Gastrocnemius medialis (tissue), 4 donors: Measurements from ENCODE around the gene CDK5R1. TPM values are rescaled to one million over a fixed set of nuclear protein-coding genes. Genes with fewer than 3 reads are reported as not detected.

ENCODE experiments used
- ATAC-seq, 2 donors: fragments of 150-250 bp; one replicate each; pipeline ENCODE4 v1.9.1; 2016
- DNase-seq, 2 donors: peaks; one replicate each; pipeline ENCODE4 v3.0.0-alpha.2; 2019
- H3K27ac ChIP-seq, 4 donors: fragments of 200-600 bp; sonication (generic); 1 replicate in 1 of 4; 2 replicates in 3 of 4; pipeline ENCODE4 v1.5.1; 2016 to 2018; ENCODE audit warnings: mild to moderate bottlenecking in 2 of 4, moderate library complexity in 1 of 4
- H3K27me3 ChIP-seq, 3 donors: fragments of 200-600 bp; sonication (generic) in 2 of 3; 1 replicate in 1 of 3; 2 replicates in 2 of 3; pipeline versions ENCODE4 v1.5.1 to v1.6.0; 2016 to 2019; ENCODE audit warnings: mild to moderate bottlenecking in 1 of 3, moderate library complexity in 1 of 3
- H3K36me3 ChIP-seq, 2 donors: fragments of 200-600 bp; sonication (generic) in 1 of 2; one replicate each; pipeline ENCODE4 v1.5.1; 2017 to 2018
- H3K4me1 ChIP-seq, 2 donors: fragments of 200-600 bp; sonication (generic) in 1 of 2; one replicate each; pipeline ENCODE4 v1.5.1; 2016 to 2017; ENCODE audit warnings: mild to moderate bottlenecking in 2 of 2
- H3K4me3 ChIP-seq, 4 donors: fragments of 200-600 bp; sonication (generic) in 3 of 4; 1 replicate in 1 of 4; 2 replicates in 3 of 4; pipeline ENCODE4 v1.5.1; 2016 to 2019; ENCODE audit warnings: mild to moderate bottlenecking in 2 of 4
- H3K9me3 ChIP-seq, 3 donors: fragments of 200-600 bp; sonication (generic) in 2 of 3; 1 replicate in 1 of 3; 2 replicates in 2 of 3; pipeline ENCODE4 v1.5.1; 2016 to 2019
- CTCF ChIP-seq, 5 experiments: fragments of 450-650 bp in 3 of 5; fragments of 200-600 bp in 2 of 5; sonication (generic) in 2 of 5; IDR thresholded peaks in 4 of 5; conservative IDR thresholded peaks in 1 of 5; 1 replicate in 4 of 5; 2 replicates in 1 of 5; pipeline ENCODE4 v1.5.1; 2016 to 2019; ENCODE audit warnings: antibody characterized with exemption in 5 of 5, mild to moderate bottlenecking in 3 of 5, moderate library complexity in 3 of 5
- POLR2A ChIP-seq, 2 donors: fragments of 450-650 bp; IDR thresholded peaks; one replicate each; pipeline ENCODE4 v1.6.1; 2017; ENCODE audit warnings: antibody characterized with exemption in 2 of 2, mild to moderate bottlenecking in 2 of 2, moderate library complexity in 2 of 2
- in situ Hi-C, 4 donors: fragments of 200-750 bp; cut with MboI; loops; one replicate each; pipeline versions ENCODE4 v1.15.0 to v1.8.0; 2017; ENCODE audit warnings: low sequenced_read_pairs in 4 of 4
- intact Hi-C: fragments of 100-400 bp; cut with DNase I; formaldehyde crosslinking; loops from one replicate; pipeline ENCODE4 v1.15.1; 2023; ENCODE audit warnings: low total_unique reads
- total RNA-seq, 4 donors: library from RNA; depleted of rRNA; stranded (reverse); fragments of >200 nt; gene quantifications; one replicate each; pipeline versions ENCODE4 v1.1.0 to v1.2.3, GENCODE V29; 2016

CDK5R1 gene
- total RNA-seq, 4 donors from 2014 or later, result 0.15 to 2.2 (median 1.5) TPM

- Histone ChIP-seq H3K9me3 (no peaks in the 10 kb centered on the region), H3K4me3 (peak overlapping the region; percentile 46 to 53 (median 53)), H3K4me1 (peaks cover 12 to 26% of the 10 kb centered on the region in 2 donors), H3K36me3 (peaks cover 0 to 7% of the 10 kb centered on the region in 2 donors), H3K27me3 (no peaks in the 10 kb centered on the region), H3K27ac (peak overlapping the region in 1 of 4 donors; percentile 21)
- DNase-seq (no peak), ATAC-seq (no peak)
- no peak for TF ChIP-seq POLR2A (IDR thresholded peaks at IDR 0.05)
- TF ChIP-seq CTCF (IDR thresholded peaks at IDR 0.05 in 4 of 5, conservative IDR thresholded peaks at IDR 0.05 in 1 of 5), result no peak
- intact Hi-C loops (loop anchor here (5.0 kb wide), 1 partner anchor 270 kb away; no protein-coding TSS in a partner anchor), in situ Hi-C loops (loop anchor here in 1 of 4 donors (25.0 kb wide), 1 partner anchor 400 kb away; the partner anchor contains the start of gene MYO1D)
These were observed 832 bp downstream of the CDK5R1 start for GRCh38 chr17:32487473-32488176.

DNA sequence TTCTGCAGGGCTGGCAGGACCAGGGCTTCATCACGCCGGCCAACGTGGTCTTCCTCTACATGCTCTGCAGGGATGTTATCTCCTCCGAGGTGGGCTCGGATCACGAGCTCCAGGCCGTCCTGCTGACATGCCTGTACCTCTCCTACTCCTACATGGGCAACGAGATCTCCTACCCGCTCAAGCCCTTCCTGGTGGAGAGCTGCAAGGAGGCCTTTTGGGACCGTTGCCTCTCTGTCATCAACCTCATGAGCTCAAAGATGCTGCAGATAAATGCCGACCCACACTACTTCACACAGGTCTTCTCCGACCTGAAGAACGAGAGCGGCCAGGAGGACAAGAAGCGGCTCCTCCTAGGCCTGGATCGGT is 1.4 kb downstream of the CDK5R1 start:
- Histone ChIP-seq H3K9me3 (no peaks in the 10 kb centered on the region), H3K4me1 (peaks cover 12 to 26% of the 10 kb centered on the region in 2 donors), H3K36me3 (peaks cover 0 to 1% of the 10 kb centered on the region in 2 donors), H3K27ac (no peak overlapping the region), H3K4me3 (no peak overlapping the region), H3K27me3 (no peaks in the 10 kb centered on the region)
- ATAC-seq (no peak), DNase-seq (no peak)
- intact Hi-C loops (loop anchor here (5.0 kb wide), 1 partner anchor 269 kb away; no protein-coding TSS in a partner anchor), in situ Hi-C loops (loop anchor here in 1 of 4 donors (25.0 kb wide), 1 partner anchor 399 kb away; the partner anchor contains the start of gene MYO1D)
- TF ChIP-seq CTCF (IDR thresholded peaks at IDR 0.05 in 4 of 5, conservative IDR thresholded peaks at IDR 0.05 in 1 of 5) (no peak), POLR2A (IDR thresholded peaks at IDR 0.05) (no peak)

DNA sequence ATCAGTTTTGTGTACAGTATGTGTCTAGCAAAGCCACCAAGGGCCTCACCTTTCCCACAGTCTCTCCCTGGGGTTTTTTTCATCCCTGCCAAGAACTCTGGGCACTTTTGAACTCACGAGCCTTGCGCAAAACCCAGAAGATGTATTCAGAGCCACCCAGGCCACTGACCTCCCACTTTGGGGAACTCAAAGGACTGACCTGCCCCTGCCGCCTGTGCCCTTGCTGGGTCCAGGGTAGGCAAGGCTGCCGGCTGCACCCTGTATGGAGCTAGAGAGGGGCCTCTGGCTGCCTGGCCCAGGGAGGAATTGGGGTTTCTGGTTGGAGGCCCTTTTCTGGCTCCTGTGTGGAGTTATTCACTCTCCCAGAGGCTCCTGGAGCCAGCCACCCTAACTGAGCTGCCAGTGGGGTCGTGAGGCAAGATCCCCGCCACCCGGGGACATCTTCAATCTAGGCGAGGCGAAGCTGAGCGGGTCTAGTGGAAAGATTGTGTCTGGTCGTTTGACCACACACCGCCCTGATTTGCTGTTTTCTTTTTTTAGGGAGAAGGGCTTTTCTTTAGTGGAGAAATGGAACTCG is 1.9 kb downstream of the CDK5R1 start:
- ATAC-seq (no peak), DNase-seq (no peak)
- H3K36me3 ChIP-seq, result no peaks in the 10 kb centered on the region
- TF ChIP-seq CTCF (IDR thresholded peaks at IDR 0.05 in 4 of 5, conservative IDR thresholded peaks at IDR 0.05 in 1 of 5) (no peak), POLR2A (IDR thresholded peaks at IDR 0.05) (no peak)
- intact Hi-C loops, result loop anchor here (5.0 kb wide), 1 partner anchor 269 kb away; no protein-coding TSS in a partner anchor
- H3K9me3 ChIP-seq, result no peaks in the 10 kb centered on the region
- H3K4me3 ChIP-seq, result no peak overlapping the region
- no peak overlapping the region for H3K27ac ChIP-seq
- H3K4me1 ChIP-seq, result peaks cover 6 to 25% of the 10 kb centered on the region in 2 donors
- in situ Hi-C loops, result loop anchor here in 1 of 4 donors (25.0 kb wide), 1 partner anchor 399 kb away; the partner anchor contains the start of gene MYO1D
- no peaks in the 10 kb centered on the region for H3K27me3 ChIP-seq

- Histone ChIP-seq H3K4me3 (no peak overlapping the region), H3K27ac (no peak overlapping the region), H3K36me3 (no peaks in the 10 kb centered on the region), H3K9me3 (no peaks in the 10 kb centered on the region), H3K4me1 (peaks cover 10 to 20% of the 10 kb centered on the region in 2 donors), H3K27me3 (no peaks in the 10 kb centered on the region)
- DNase-seq (no peak), ATAC-seq (no peak)
- TF ChIP-seq CTCF (IDR thresholded peaks at IDR 0.05 in 4 of 5, conservative IDR thresholded peaks at IDR 0.05 in 1 of 5) (no peak), POLR2A (IDR thresholded peaks at IDR 0.05) (no peak)
- intact Hi-C loops (loop anchor here (5.0 kb wide), 1 partner anchor 268 kb away; no protein-coding TSS in a partner anchor), in situ Hi-C loops (loop anchor here in 1 of 4 donors (25.0 kb wide), 1 partner anchor 398 kb away; the partner anchor contains the start of gene MYO1D)
These were observed 2.7 kb downstream of the CDK5R1 start for GRCh38 chr17:32489320-32490100.
